A549 (cell line): Measurements from ENCODE around the gene FRS2. TPM values are rescaled to one million over a fixed set of nuclear protein-coding genes. Genes with fewer than 3 reads are reported as not detected.
A peak's percentile ranks its signal among the peaks of the same experiment; 100 is the strongest.

Experiments
- ATAC-seq, 2 experiments: fragments of 200-7000 bp in 1 of 2; fragments of >200 bp in 1 of 2; cut with Nextera tagmentation in 1 of 2; cut with Tn5 transposase in 1 of 2; 3 replicates each; pipeline versions ENCODE4 v1.8.0 to v1.9.1; 2018 to 2020; ENCODE audit warnings: mild to moderate bottlenecking in 1 of 2, moderate library complexity in 1 of 2
- CTCF ChIA-PET: fragments of 300-600 bp; sonication (Branson Sonifier 250); formaldehyde crosslinking; extraction: SDS; loops from one replicate; lab custom pipeline; 2021; ENCODE audit warnings: antibody characterized with exemption, inconsistent platforms; lab: Yijun Ruan, JAX
- POLR2A ChIA-PET: fragments of 350-600 bp; formaldehyde crosslinking; extraction: SDS; loops from one replicate; lab custom pipeline; 2021; ENCODE audit warnings: antibody characterized with exemption, inconsistent platforms; lab: Yijun Ruan, JAX
- DNase-seq, 2 experiments: peaks; one replicate each; pipeline versions ENCODE4 v3.0.0 to v3.0.0-alpha.2; 2011 to 2016; ENCODE audit warnings: low read depth in 1 of 2, low spot score in 1 of 2
- FAIRE-seq: peaks from 2 replicates; lab custom pipeline; 2011; peaks lifted over from hg19 to GRCh38; lab: Jason Lieb, UNC
- H3K27ac ChIP-seq, 2 experiments: fragments of >200 bp; sonication (Bioruptor Twin); formaldehyde crosslinking; 3 replicates each; pipeline ENCODE4 v1.5.1; 2016 to 2017
- H3K4me1 ChIP-seq: fragments of >200 bp; sonication (Bioruptor Twin); formaldehyde crosslinking; 3 replicates; pipeline ENCODE4 v1.6.1; 2016
- H3K4me2 ChIP-seq: fragments of >200 bp; sonication (Bioruptor Twin); formaldehyde crosslinking; 3 replicates; pipeline ENCODE4 v1.6.1; 2016
- H3K4me3 ChIP-seq: fragments of >200 bp; sonication (Bioruptor Twin); formaldehyde crosslinking; 3 replicates; pipeline ENCODE4 v1.5.1; 2016
- H3K9me3 ChIP-seq: fragments of >200 bp; sonication (Bioruptor Twin); formaldehyde crosslinking; 3 replicates; pipeline ENCODE4 v1.6.1; 2016
- CBX2 ChIP-seq: fragments of 200-600 bp; sonication (generic); IDR thresholded peaks from 2 replicates; pipeline ENCODE4 v1.6.1; 2016; ENCODE audit warnings: low read depth, mild to moderate bottlenecking, borderline replicate concordance
- CBX8 ChIP-seq: fragments of 200-600 bp; sonication (generic); IDR thresholded peaks from 2 replicates; pipeline ENCODE4 v1.6.1; 2016
- EHMT2 ChIP-seq: fragments of 200-600 bp; sonication (generic); IDR thresholded peaks from 2 replicates; pipeline ENCODE4 v1.6.1; 2016; ENCODE audit warnings: antibody characterized with exemption, low read depth, mild to moderate bottlenecking, moderate library complexity
- ELK1 ChIP-seq: fragments of 150-350 bp; IDR thresholded peaks from 2 replicates; pipeline ENCODE4 v1.6.1; 2014; ENCODE audit warnings: low read depth, mild to moderate bottlenecking, low read length
- EP300 ChIP-seq, 2 experiments: fragments of >200 bp; sonication (Bioruptor Twin); formaldehyde crosslinking; IDR thresholded peaks; 2 replicates in 1 of 2; 3 replicates in 1 of 2; pipeline ENCODE4 v1.6.1; 2016 to 2017
- ESRRA ChIP-seq: fragments of 150-350 bp; IDR thresholded peaks from 2 replicates; pipeline ENCODE4 v1.6.1; 2014; ENCODE audit warnings: mild to moderate bottlenecking, low read length, borderline replicate concordance
- FOSB ChIP-seq: fragments of 250-450 bp; sonication (Bioruptor Pico); IDR thresholded peaks from 2 replicates; pipeline ENCODE4 v1.5.0; 2020; ENCODE audit warnings: mild to moderate bottlenecking, moderate library complexity
- FOSL2 ChIP-seq, 2 experiments: fragments of 450-650 bp in 1 of 2; fragments of >200 bp in 1 of 2; sonication (Bioruptor Twin) in 1 of 2; formaldehyde crosslinking; IDR thresholded peaks; 2 replicates each; pipeline versions ENCODE4 v1.5.0 to v1.6.1; 2016 to 2020; ENCODE audit warnings: mild to moderate bottlenecking in 1 of 2, moderate library complexity in 1 of 2
- HEYL ChIP-seq: fragments of 250-450 bp; sonication (Bioruptor Pico); IDR thresholded peaks from 2 replicates; pipeline ENCODE4 v1.8.0; 2021; ENCODE audit warnings: mild to moderate bottlenecking, moderate library complexity
- HOXA7 ChIP-seq: fragments of 250-450 bp; sonication (Bioruptor Pico); IDR thresholded peaks from 2 replicates; pipeline ENCODE4 v1.5.0; 2020; ENCODE audit warnings: mild to moderate bottlenecking, moderate library complexity
- HOXB5 ChIP-seq: fragments of 250-450 bp; sonication (Bioruptor Pico); IDR thresholded peaks from 2 replicates; pipeline ENCODE4 v1.5.0; 2020; ENCODE audit warnings: mild to moderate bottlenecking, moderate library complexity
- MAFK ChIP-seq: fragments of 450-650 bp; IDR thresholded peaks from 2 replicates; pipeline ENCODE4 v1.6.1; 2014; ENCODE audit not compliant: partially characterized antibody
- MAZ ChIP-seq: fragments of 150-350 bp; IDR thresholded peaks from 2 replicates; pipeline ENCODE4 v1.6.1; 2014; ENCODE audit warnings: antibody characterized with exemption, low read depth, low read length, borderline replicate concordance
- MYC ChIP-seq: IDR thresholded peaks from 2 replicates; pipeline ENCODE4 v1.6.1; 2012; ENCODE audit warnings: mild to moderate bottlenecking, inconsistent platforms, low read length, improper control_type of control experiment, borderline replicate concordance
- NFE2L2 ChIP-seq: fragments of 150-350 bp; conservative IDR thresholded peaks from 2 replicates; pipeline ENCODE4 v1.6.1; 2014; ENCODE audit warnings: low read length
- NPAS2 ChIP-seq: fragments of 250-450 bp; sonication (Bioruptor Pico); IDR thresholded peaks from 2 replicates; pipeline ENCODE4 v1.8.0; 2022; ENCODE audit warnings: mild to moderate bottlenecking, moderate library complexity, borderline replicate concordance
- NR3C1 ChIP-seq: fragments of >200 bp; sonication (Bioruptor Twin); formaldehyde crosslinking; IDR thresholded peaks from 3 replicates; pipeline ENCODE4 v1.6.1; 2017
- PBX3 ChIP-seq: IDR thresholded peaks from 2 replicates; pipeline ENCODE4 v1.6.1; 2012
- POLR2A ChIP-seq: IDR thresholded peaks from 2 replicates; pipeline ENCODE4 v1.6.1; 2012; ENCODE audit warnings: mild to moderate bottlenecking, low read length
- POLR2AphosphoS2 ChIP-seq: conservative IDR thresholded peaks from 2 replicates; pipeline ENCODE4 v1.6.1; 2012; ENCODE audit warnings: low read length, improper control_type of control experiment, inconsistent platforms
- RAD21 ChIP-seq, 2 experiments: fragments of >200 bp in 1 of 2; sonication (Bioruptor Twin) in 1 of 2; formaldehyde crosslinking in 1 of 2; IDR thresholded peaks in 1 of 2; conservative IDR thresholded peaks in 1 of 2; 2 replicates in 1 of 2; 3 replicates in 1 of 2; pipeline ENCODE4 v1.6.1; 2012 to 2018; ENCODE audit warnings: inconsistent platforms in 1 of 2
- RCOR1 ChIP-seq: fragments of 150-350 bp; IDR thresholded peaks from 2 replicates; pipeline ENCODE4 v1.6.1; 2014; ENCODE audit warnings: antibody characterized with exemption, low read length, low read depth
- SMC3 ChIP-seq: fragments of >200 bp; sonication (Bioruptor Twin); formaldehyde crosslinking; IDR thresholded peaks from 3 replicates; pipeline ENCODE4 v1.6.1; 2018; ENCODE audit warnings: inconsistent platforms
- TFCP2L1 ChIP-seq: fragments of 250-450 bp; sonication (Bioruptor Pico); IDR thresholded peaks from 2 replicates; pipeline ENCODE4 v1.5.0; 2021; ENCODE audit warnings: mild to moderate bottlenecking
- TP53 ChIP-seq: fragments of 250-450 bp; sonication (Bioruptor Pico); IDR thresholded peaks from 2 replicates; pipeline ENCODE4 v1.5.0; 2021; ENCODE audit warnings: mild to moderate bottlenecking, moderate library complexity
- ZC3H11A ChIP-seq: fragments of 450-650 bp; IDR thresholded peaks from 2 replicates; pipeline ENCODE4 v1.6.1; 2014; ENCODE audit warnings: antibody characterized with exemption, mild to moderate bottlenecking
- ZNF302 ChIP-seq: fragments of 250-450 bp; sonication (Bioruptor Pico); IDR thresholded peaks from 2 replicates; pipeline ENCODE4 v1.9.0; 2021; ENCODE audit warnings: inconsistent platforms, mild to moderate bottlenecking, moderate library complexity
- ZSCAN20 ChIP-seq: fragments of 250-450 bp; sonication (Bioruptor Pico); IDR thresholded peaks from 2 replicates; pipeline ENCODE4 v1.8.0; 2022; ENCODE audit warnings: mild to moderate bottlenecking, moderate library complexity
- WGBS: methylation state at CpG from one replicate; pipeline ENCODE4 v1.1.6; 2017; ENCODE audit errors: missing lambda C conversion rate; 5-methylcytosine and 5-hydroxymethylcytosine counted together
- polyA plus RNA-seq, 4 experiments: library from polyadenylated mRNA; depleted of rRNA in 3 of 4; stranded (reverse); fragments of >200 nt; fragmentation: RNase III in 1 of 4; extraction: RNeasy Plus Mini Kit Qiagen cat#74134 plus additional on column Dnase treatment in 1 of 4; gene quantifications; 2 replicates in 3 of 4; 3 replicates in 1 of 4; pipeline ENCODE4 v1.2.3, GENCODE V29; 2011 to 2017
- TF ChIP-seq, protein P1 (sequence below): fragments of >200 bp; sonication (Bioruptor Twin); formaldehyde crosslinking; IDR thresholded peaks from 3 replicates; pipeline ENCODE4 v1.6.1; 2016
- TF ChIP-seq, protein P2 (sequence below): IDR thresholded peaks from 2 replicates; pipeline ENCODE4 v1.6.1; 2012
- TF ChIP-seq, protein P3 (sequence below): fragments of 250-450 bp; sonication (Bioruptor Pico); IDR thresholded peaks from 2 replicates; pipeline ENCODE4 v1.5.0; 2021; ENCODE audit warnings: mild to moderate bottlenecking, moderate library complexity, borderline replicate concordance

The FRS2 gene
- polyA plus RNA-seq, 2 of the 4 experiments (the other 2 are of a cell fraction), result 14.9 to 28.6 TPM

GRCh38 chr12:69514111-69514510 lies 43.9 kb downstream of the FRS2 start:
- TF ChIP-seq ZNF302 (no peak), NPAS2 (CRISPR knock-in tag) (no peak), MYC (no peak), ELK1 (no peak), FOSL2 (IDR thresholded peaks at IDR 0.05) (no peak), FOSL2 (CRISPR knock-in tag; IDR thresholded peaks at IDR 0.05) (no peak), ESRRA (no peak), HOXA7 (CRISPR knock-in tag) (no peak), MAFK (no peak), TP53 (CRISPR knock-in tag) (no peak), NR3C1 (no peak), FOSB (CRISPR knock-in tag) (no peak), POLR2AphosphoS2 (no peak), SMC3 (no peak), NFE2L2 (no peak)
- TF ChIP-seq, protein P1, sequence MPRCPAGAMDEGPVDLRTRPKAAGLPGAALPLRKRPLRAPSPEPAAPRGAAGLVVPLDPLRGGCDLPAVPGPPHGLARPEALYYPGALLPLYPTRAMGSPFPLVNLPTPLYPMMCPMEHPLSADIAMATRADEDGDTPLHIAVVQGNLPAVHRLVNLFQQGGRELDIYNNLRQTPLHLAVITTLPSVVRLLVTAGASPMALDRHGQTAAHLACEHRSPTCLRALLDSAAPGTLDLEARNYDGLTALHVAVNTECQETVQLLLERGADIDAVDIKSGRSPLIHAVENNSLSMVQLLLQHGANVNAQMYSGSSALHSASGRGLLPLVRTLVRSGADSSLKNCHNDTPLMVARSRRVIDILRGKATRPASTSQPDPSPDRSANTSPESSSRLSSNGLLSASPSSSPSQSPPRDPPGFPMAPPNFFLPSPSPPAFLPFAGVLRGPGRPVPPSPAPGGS, result no peak
- TF ChIP-seq, protein P2, sequence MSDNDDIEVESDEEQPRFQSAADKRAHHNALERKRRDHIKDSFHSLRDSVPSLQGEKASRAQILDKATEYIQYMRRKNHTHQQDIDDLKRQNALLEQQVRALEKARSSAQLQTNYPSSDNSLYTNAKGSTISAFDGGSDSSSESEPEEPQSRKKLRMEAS, result no peak
- TF ChIP-seq, protein P3, sequence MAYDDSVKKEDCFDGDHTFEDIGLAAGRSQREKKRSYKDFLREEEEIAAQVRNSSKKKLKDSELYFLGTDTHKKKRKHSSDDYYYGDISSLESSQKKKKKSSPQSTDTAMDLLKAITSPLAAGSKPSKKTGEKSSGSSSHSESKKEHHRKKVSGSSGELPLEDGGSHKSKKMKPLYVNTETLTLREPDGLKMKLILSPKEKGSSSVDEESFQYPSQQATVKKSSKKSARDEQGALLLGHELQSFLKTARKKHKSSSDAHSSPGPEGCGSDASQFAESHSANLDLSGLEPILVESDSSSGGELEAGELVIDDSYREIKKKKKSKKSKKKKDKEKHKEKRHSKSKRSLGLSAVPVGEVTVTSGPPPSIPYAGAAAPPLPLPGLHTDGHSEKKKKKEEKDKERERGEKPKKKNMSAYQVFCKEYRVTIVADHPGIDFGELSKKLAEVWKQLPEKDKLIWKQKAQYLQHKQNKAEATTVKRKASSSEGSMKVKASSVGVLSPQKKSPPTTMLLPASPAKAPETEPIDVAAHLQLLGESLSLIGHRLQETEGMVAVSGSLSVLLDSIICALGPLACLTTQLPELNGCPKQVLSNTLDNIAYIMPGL (CRISPR knock-in tag), result no peak
- CTCF ChIA-PET, result interaction anchor here (1.1 kb wide), 2 partner anchors 11 to 44 kb away, joined by 3 to 4 read pairs; partner anchors contain the start of gene FRS2
- POLR2A ChIA-PET, result no interaction called here
- WGBS, result 96% methylated on average over 2 of the region's 2 CpGs
- H3K4me3 ChIP-seq, result no peak overlapping the region
- no peaks in the 10 kb centered on the region for H3K9me3 ChIP-seq
- ATAC-seq, result no peak
- peaks cover 67% of the 10 kb centered on the region for H3K4me1 ChIP-seq
- H3K27ac ChIP-seq, result no peak overlapping the region
- H3K4me2 ChIP-seq, result no peak overlapping the region
- no peak for DNase-seq
- no peak for FAIRE-seq

DNA sequence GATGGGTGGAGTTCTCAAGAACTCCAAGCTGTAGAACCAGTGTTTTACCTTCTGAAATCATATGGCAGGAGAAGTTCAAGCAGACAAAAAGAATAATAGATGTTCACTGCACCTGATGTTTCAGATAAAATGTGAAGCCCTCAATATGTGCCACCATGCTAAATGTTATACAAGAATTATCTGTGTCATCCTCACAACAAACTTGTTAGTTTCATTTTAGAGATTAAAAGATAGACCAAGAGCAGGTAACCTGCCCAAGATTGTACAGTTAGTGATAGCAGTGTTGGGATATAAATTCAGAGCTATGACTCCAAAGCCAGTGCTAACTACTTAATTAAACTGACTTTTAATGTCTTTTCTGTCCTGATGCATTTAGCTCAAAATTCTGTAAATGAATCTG lies 44.7 kb downstream of the FRS2 start:
- Histone ChIP-seq H3K27ac (no peak overlapping the region), H3K4me2 (no peak overlapping the region), H3K4me3 (no peak overlapping the region), H3K4me1 (peaks cover 60% of the 10 kb centered on the region), H3K9me3 (no peaks in the 10 kb centered on the region)
- FAIRE-seq (no peak), ATAC-seq (peak in 1 of 2 experiments; percentile 37; a peak in 3 of 6 replicates), DNase-seq (no peak)
- ChIA-PET POLR2A (interaction anchor here (0.5 kb wide), 1 partner anchor 24 kb away, joined by 5 read pairs; no protein-coding TSS in a partner anchor), CTCF (interaction anchor here (1.1 kb wide), 1 partner anchor 12 kb away, joined by 4 read pairs; no protein-coding TSS in a partner anchor)
- TF ChIP-seq EP300 (IDR thresholded peaks at IDR 0.05), result no peak
- TF ChIP-seq MAZ, result no peak
- TF ChIP-seq POLR2A, result no peak
- TF ChIP-seq MYC, result no peak
- TF ChIP-seq HOXB5, result no peak
- TF ChIP-seq TP53 (CRISPR knock-in tag), result no peak
- TF ChIP-seq TFCP2L1 (CRISPR knock-in tag), result no peak
- no peak for TF ChIP-seq ZC3H11A
- no peak for TF ChIP-seq RCOR1
- TF ChIP-seq RAD21 (conservative IDR thresholded peaks at IDR 0.05 in 1 of 2, IDR thresholded peaks at IDR 0.05 in 1 of 2), result no peak
- no peak for TF ChIP-seq EHMT2
- TF ChIP-seq HEYL, result no peak
- TF ChIP-seq, protein P1, result no peak
- no peak for TF ChIP-seq CBX8
- no peak for TF ChIP-seq MAFK
- no peak for TF ChIP-seq PBX3
- TF ChIP-seq CBX2, result no peak
- TF ChIP-seq ZSCAN20, result no peak
